Activated naive CD8-positive, alpha-beta T cell treated with anti-CD3 and anti-CD28 coated beads for 36 hours (primary cell): Measurements from ENCODE around the gene PSMB8. TPM values are rescaled to one million over a fixed set of nuclear protein-coding genes. Genes with fewer than 3 reads are reported as not detected.
"Not testable (repeated sequence)": the region's sequence is repeated elsewhere in the genome, so short reads cannot be mapped to it uniquely, and the experiment has no call there.

Experiments used
- DNase-seq: peaks from one replicate; pipeline ENCODE4 v3.0.0; 2021
- H3K27ac Mint-ChIP-seq: one replicate; pipeline ENCODE4 v1.8.0; 2022; ENCODE audit warnings: mild to moderate bottlenecking, moderate library complexity, mixed read lengths
- H3K27me3 Mint-ChIP-seq: one replicate; pipeline ENCODE4 v1.8.0; 2022; ENCODE audit warnings: mild to moderate bottlenecking, mixed read lengths
- H3K36me3 Mint-ChIP-seq: one replicate; pipeline ENCODE4 v1.8.0; 2021; ENCODE audit warnings: mild to moderate bottlenecking, mixed read lengths
- H3K4me1 Mint-ChIP-seq: one replicate; pipeline ENCODE4 v1.8.0; 2021; ENCODE audit warnings: mixed read lengths
- H3K4me3 Mint-ChIP-seq: one replicate; pipeline ENCODE4 v1.8.0; 2022; ENCODE audit warnings: mild to moderate bottlenecking, moderate library complexity, mixed read lengths
- H3K9me3 Mint-ChIP-seq: one replicate; pipeline ENCODE4 v1.8.0; 2022; ENCODE audit warnings: mixed read lengths
- total RNA-seq, 2 experiments: library from RNA; stranded (reverse); gene quantifications; one replicate each; pipeline ENCODE4 v1.2.3, GENCODE V29; 2021

The PSMB8 gene
- total RNA-seq, 2 experiments from 2014 or later: 385 to 393 TPM

DNA sequence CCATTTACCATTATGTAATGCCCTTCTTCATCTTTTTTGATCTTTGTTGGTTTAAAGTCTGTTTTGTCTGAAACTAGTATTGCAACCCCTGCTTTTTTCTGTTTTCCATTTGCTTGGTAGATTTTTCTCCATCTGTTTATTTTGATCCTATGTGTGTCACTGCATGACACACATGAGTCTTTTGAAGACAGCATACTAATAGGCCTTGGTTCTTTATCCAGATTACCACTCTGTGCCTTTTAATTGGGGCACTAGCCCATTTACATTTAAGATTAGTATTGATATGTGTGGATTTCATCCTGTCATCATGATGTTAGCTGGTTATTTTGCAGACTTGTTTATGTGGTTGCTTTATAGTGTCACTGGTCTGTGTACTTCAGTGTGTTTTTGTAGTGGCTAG, 38.4 kb downstream of the PSMB8 start:
- H3K27me3 Mint-ChIP-seq: peaks cover 51% of the 10 kb centered on the region
- not testable (repeated sequence) for H3K4me3 Mint-ChIP-seq, H3K4me1 Mint-ChIP-seq, H3K36me3 Mint-ChIP-seq, H3K9me3 Mint-ChIP-seq, H3K27ac Mint-ChIP-seq, DNase-seq

DNA sequence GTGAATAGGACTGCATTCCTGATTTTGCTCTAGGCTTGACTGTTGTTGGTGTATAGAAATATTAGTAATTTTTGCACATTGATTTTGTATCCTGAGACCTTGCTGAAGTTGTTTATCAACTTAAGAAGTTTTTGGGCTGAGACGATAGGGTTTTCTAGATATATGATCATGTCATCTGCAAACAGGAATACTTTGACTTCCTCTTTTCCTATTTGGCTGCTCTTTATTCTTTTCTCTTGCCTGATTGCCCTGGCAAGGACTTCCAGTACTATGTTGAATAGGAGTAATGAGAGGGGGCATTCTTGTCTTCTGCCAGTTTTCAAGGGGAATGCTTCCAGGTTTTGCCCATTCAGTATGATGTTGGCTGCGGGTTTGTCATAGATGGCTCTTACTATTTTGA, 40.4 kb downstream of the PSMB8 start:
- Mint-ChIP-seq H3K27ac (no peak overlapping the region), H3K9me3 (peaks cover 2% of the 10 kb centered on the region), H3K4me1 (peaks cover 2% of the 10 kb centered on the region), H3K27me3 (peaks cover 59% of the 10 kb centered on the region), H3K4me3 (no peak overlapping the region), H3K36me3 (no peaks in the 10 kb centered on the region)
- no peak for DNase-seq

DNA sequence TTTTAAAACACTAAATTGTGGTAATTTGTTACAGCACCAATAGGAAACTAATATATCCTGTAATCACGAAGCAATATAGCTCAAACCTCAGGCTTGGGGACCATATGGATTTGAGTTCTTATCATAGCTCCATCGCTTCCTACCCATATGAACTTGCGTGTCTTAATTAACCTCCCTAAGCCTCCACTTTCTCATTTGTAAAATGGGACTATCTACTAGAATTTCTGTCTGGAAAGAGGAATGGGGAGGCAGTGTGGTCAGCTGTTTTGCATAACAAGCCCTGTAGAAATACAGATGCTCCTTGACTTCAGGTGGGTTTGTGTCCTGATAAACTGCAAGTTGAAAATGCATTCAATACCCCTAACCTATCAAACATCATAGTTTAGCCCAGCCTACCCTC, 44.1 kb downstream of the PSMB8 start:
- DNase-seq: no peak
- peaks cover 2% of the 10 kb centered on the region for H3K9me3 Mint-ChIP-seq
- peaks cover 51% of the 10 kb centered on the region for H3K27me3 Mint-ChIP-seq
- H3K36me3 Mint-ChIP-seq: no peaks in the 10 kb centered on the region
- peaks cover 15% of the 10 kb centered on the region for H3K4me1 Mint-ChIP-seq
- no peak overlapping the region for H3K4me3 Mint-ChIP-seq
- H3K27ac Mint-ChIP-seq: no peak overlapping the region

DNA sequence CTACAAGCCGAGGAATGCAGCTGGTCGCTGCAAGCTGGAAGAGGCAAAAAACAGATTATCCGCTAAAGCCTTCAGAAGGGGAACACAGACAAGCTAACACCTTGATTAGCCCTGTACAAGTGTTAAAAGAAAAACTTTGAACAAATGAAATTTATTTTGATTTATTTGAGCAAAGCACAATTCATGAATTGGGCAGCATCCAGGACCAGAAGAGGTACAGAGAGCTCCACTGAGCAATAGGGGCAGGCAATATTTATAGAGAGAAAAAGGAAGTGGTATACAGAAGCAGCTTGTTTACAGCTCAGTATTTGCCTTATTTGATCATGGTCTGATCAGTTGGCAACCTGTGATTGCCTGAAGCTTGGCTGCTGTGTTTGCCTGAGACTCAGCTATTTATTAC, 44.7 kb downstream of the PSMB8 start:
- H3K27ac Mint-ChIP-seq: no peak overlapping the region
- H3K4me3 Mint-ChIP-seq: no peak overlapping the region
- H3K36me3 Mint-ChIP-seq: no peaks in the 10 kb centered on the region
- no peak for DNase-seq
- H3K27me3 Mint-ChIP-seq: peaks cover 51% of the 10 kb centered on the region
- peaks cover 2% of the 10 kb centered on the region for H3K9me3 Mint-ChIP-seq
- peaks cover 21% of the 10 kb centered on the region for H3K4me1 Mint-ChIP-seq

DNA sequence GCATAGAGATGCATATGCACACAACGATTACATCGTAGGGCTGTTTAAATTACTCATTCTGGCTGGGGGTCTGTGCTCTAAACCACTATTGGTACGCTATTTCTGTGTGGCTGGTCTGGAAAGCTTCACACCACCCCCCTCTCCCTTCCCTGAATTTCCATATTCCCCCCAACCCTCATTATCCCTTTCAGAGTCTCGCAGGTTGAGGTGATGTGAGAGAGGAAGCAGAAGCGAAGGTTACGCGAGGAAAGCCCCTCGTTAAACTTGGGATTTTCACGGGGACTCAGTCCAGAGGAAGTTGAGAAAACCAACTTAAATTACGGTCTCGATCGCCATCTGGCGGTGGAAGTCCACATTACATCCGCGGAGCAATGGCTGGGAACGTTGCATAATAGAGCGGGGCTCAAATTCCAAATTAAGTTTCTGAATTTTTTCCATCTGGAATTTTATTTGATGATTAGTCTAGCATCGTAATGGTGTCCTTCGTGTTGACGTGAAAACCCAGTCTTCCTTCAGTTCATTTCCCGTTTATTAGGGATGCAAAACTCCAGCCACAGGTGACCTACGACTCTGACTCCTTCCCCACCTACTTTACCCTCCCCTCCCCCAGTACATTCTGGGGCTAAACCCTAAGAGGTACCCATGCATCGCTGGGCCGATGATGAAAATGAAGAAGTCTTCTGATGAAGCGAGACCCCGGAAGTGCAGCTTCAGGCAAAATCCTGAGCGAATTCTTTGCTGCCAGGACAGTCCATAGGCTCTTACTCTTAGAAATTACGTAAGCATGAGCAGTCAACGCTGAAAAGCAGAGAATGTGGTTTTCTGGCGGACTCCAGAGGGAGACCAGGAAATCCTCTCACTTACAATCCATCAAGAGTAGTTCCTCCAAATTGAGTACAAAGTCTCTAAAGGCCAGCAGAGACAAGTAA, 46.7 kb downstream of the PSMB8 start:
- H3K4me3 Mint-ChIP-seq: peak overlapping the region; percentile 68
- H3K27ac Mint-ChIP-seq: peak overlapping the region; percentile 64
- peaks cover 2% of the 10 kb centered on the region for H3K9me3 Mint-ChIP-seq
- peaks cover 27% of the 10 kb centered on the region for H3K4me1 Mint-ChIP-seq
- H3K36me3 Mint-ChIP-seq: no peaks in the 10 kb centered on the region
- DNase-seq: peak; percentile 65
- peaks cover 54% of the 10 kb centered on the region for H3K27me3 Mint-ChIP-seq

DNA sequence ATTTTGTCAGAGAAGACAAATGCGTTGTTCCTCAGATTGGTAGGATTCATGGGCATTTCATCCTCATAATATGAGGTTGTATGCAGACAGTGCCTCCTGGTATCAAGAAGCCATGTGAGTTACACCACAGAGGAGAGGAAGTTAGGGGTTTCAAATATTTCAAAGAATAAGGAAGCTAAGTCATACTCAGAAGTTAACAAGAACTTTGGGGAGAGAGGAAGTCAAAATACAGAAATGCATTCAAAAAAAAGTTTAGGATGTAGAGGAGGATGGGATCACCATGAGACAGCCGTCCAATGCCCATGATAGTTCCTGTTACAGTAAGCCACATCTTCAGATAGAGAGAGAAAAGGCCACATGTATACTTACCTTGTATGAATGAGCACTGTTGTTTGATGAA, 49.3 kb downstream of the PSMB8 start:
- no peak overlapping the region for H3K27ac Mint-ChIP-seq
- peaks cover 27% of the 10 kb centered on the region for H3K4me1 Mint-ChIP-seq
- no peak overlapping the region for H3K4me3 Mint-ChIP-seq
- H3K27me3 Mint-ChIP-seq: peaks cover 54% of the 10 kb centered on the region
- H3K9me3 Mint-ChIP-seq: peaks cover 2% of the 10 kb centered on the region
- DNase-seq: no peak
- H3K36me3 Mint-ChIP-seq: no peaks in the 10 kb centered on the region

DNA sequence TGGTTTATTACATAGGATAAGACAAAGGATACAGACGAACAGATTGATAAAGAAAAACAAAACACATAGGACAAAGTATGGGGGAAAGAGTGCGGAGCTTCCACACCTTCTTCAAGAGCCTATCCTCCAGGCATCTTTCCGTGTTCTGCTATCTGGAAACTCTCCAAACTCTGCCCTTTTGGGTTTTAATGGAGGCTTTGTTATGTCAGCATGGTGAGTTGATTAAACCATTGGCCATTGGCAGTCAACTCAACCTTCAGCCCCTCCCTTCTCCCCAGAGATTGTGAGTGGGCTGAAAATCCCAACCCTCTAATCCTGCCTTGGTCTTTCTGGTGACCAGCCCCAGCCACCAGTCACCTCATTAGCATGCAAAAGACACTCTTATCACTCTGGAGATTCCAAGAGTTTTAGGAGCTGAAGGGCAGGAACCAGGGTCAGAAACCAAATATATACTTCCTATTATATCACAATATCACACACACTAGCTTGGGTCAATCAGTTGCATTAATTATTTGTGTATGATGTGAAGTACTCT, 50.9 kb downstream of the PSMB8 start:
- no peaks in the 10 kb centered on the region for H3K36me3 Mint-ChIP-seq
- peaks cover 49% of the 10 kb centered on the region for H3K27me3 Mint-ChIP-seq
- H3K4me3 Mint-ChIP-seq: no peak overlapping the region
- peaks cover 27% of the 10 kb centered on the region for H3K4me1 Mint-ChIP-seq
- no peak for DNase-seq
- H3K9me3 Mint-ChIP-seq: no peaks in the 10 kb centered on the region
- H3K27ac Mint-ChIP-seq: no peak overlapping the region

Other genes with a start within 250 kb of the PSMB8 start
- 1 to 10 TPM; 4.4 to 5.3 TPM for gene HLA-DQA1, start 206.6 kb downstream of the PSMB8 start, total RNA-seq
- 10 to 100 TPM; 13.9 to 17.5 TPM for gene HLA-DQB1, start 177.4 kb downstream of the PSMB8 start, total RNA-seq
- gene HLA-DQA2, start 102.7 kb downstream of the PSMB8 start, total RNA-seq: under 1 TPM; 0.45 to 0.46 TPM
- under 1 TPM in 1 of 2 experiments, not detected in 1; 0.54 TPM for gene HLA-DQB2, start 80.5 kb downstream of the PSMB8 start, total RNA-seq
- gene HLA-DOB, start 27.0 kb downstream of the PSMB8 start, total RNA-seq: 1 to 10 TPM; 1.9 to 2.1 TPM
- gene TAP2, start 5.3 kb downstream of the PSMB8 start, total RNA-seq: 100 to 1,000 TPM; 216 to 226 TPM
- gene TAP1, start 9.7 kb upstream of the PSMB8 start, total RNA-seq: 100 to 1,000 TPM; 337 to 356 TPM
- gene PSMB9, start 10.1 kb upstream of the PSMB8 start, total RNA-seq: 100 to 1,000 TPM; 315 to 316 TPM
- gene HLA-DMB, start 97.0 kb upstream of the PSMB8 start, total RNA-seq: 1 to 10 TPM; 4.6 to 6.1 TPM
- 10 to 100 TPM; 15.8 to 16.9 TPM for gene HLA-DMA, start 109.0 kb upstream of the PSMB8 start, total RNA-seq
- gene BRD2, start 124.5 kb upstream of the PSMB8 start, total RNA-seq: 100 to 1,000 TPM; 298 to 335 TPM
- 1 to 10 TPM; 9.8 to 9.9 TPM for gene HLA-DOA, start 165.5 kb upstream of the PSMB8 start, total RNA-seq
- gene HLA-DPA1, start 229.6 kb upstream of the PSMB8 start, total RNA-seq: 10 to 100 TPM; 14.7 to 16.3 TPM
- 1 to 10 TPM; 8.2 to 9.3 TPM for gene HLA-DPB1, start 231.9 kb upstream of the PSMB8 start, total RNA-seq